Motor neuron (in vitro differentiated cells): ENCODE measurements around the gene RAMACL. TPM values are rescaled to one million over a fixed set of nuclear protein-coding genes. Genes with fewer than 3 reads are reported as not detected.

Source experiments
- ATAC-seq, 8 experiments: fragments of 200-7000 bp; cut with Tn5 transposase; replicated peaks in 6 of 8; 2 replicates each; pipeline ENCODE4 v1.8.0; 2021; ENCODE audit warnings: mild to moderate bottlenecking in 8 of 8, moderate library complexity in 8 of 8
- H3K27ac ChIP-seq, 2 donors: fragments of 250-450 bp; sonication (Bioruptor Pico); 2 replicates each; pipeline ENCODE4 v1.9.0; 2021; ENCODE audit warnings: antibody characterized with exemption in 2 of 2, mild to moderate bottlenecking in 2 of 2, moderate library complexity in 1 of 2
- H3K4me1 ChIP-seq, 2 donors: fragments of 250-450 bp; sonication (Bioruptor Pico); replicated peaks in 1 of 2; 2 replicates each; pipeline ENCODE4 v1.6.1; 2021; ENCODE audit warnings: antibody characterized with exemption in 2 of 2, mild to moderate bottlenecking in 2 of 2, moderate library complexity in 1 of 2
- H3K4me3 ChIP-seq, 5 donors: fragments of 250-450 bp; sonication (Bioruptor Pico); 2 replicates each; pipeline ENCODE4 v1.9.0; 2021; ENCODE audit warnings: antibody characterized with exemption in 5 of 5, mild to moderate bottlenecking in 5 of 5, moderate library complexity in 4 of 5
- WGBS, 10 experiments: fragments of 450-650 bp; shearing (Covaris generic); methylation state at CpG; one replicate each; pipeline ENCODE4 v1.0.0; 2022; 5-methylcytosine and 5-hydroxymethylcytosine counted together
- in situ Hi-C, 9 experiments: fragments of 400-800 bp; cut with MboI; loops; one replicate each; pipeline ENCODE4 v1.15.0; 2021; ENCODE audit warnings: low sequenced_read_pairs in 9 of 9, low pct_unique_long_range_greater_than_20kb in 2 of 9; ENCODE audit not compliant: unreplicated experiment in 9 of 9
- total RNA-seq, 8 experiments: library from RNA; unstranded; fragments of 300-600 nt; gene quantifications; 2 replicates each; pipeline versions ENCODE4 v1.2.3 to v1.2.4, GENCODE V29; 2022

The RAMACL gene
- total RNA-seq, 8 experiments from 2014 or later, result 0.50 to 2.7 (median 1.1) TPM

GRCh38 chr6:166598441-166599138 lies 12.1 kb upstream of the RAMACL start:
- H3K4me1 ChIP-seq, result no peaks in the 10 kb centered on the region
- no peak overlapping the region for H3K4me3 ChIP-seq
- 37 to 97% (median 89%) methylated on average over 4 to 10 of the region's 11 CpGs for WGBS, 10 experiments
- ATAC-seq, result peak in 1 of 8 experiments; percentile 62
- in situ Hi-C loops, result no loop called here
- no peak overlapping the region for H3K27ac ChIP-seq

- in situ Hi-C loops, result no loop called here
- no peak overlapping the region for H3K4me3 ChIP-seq
- 17 to 100% (median 83%) methylated on average over 1 to 10 of the region's 10 CpGs for WGBS, 10 experiments
- no peak for ATAC-seq
- H3K4me1 ChIP-seq, result no peaks in the 10 kb centered on the region
- no peak overlapping the region for H3K27ac ChIP-seq
Observed at GRCh38 chr6:166597711-166598440, 11.4 kb upstream of the RAMACL start.

GRCh38 chr6:166596776-166597507 lies 10.5 kb upstream of the RAMACL start:
- WGBS, 10 experiments, result 82 to 100% (median 96%) methylated on average over 1 to 15 of the region's 15 CpGs
- H3K4me3 ChIP-seq, result no peak overlapping the region
- no peaks in the 10 kb centered on the region for H3K4me1 ChIP-seq
- in situ Hi-C loops, result no loop called here
- no peak for ATAC-seq
- no peak overlapping the region for H3K27ac ChIP-seq

- Histone ChIP-seq H3K27ac (no peak overlapping the region), H3K4me1 (no peaks in the 10 kb centered on the region), H3K4me3 (no peak overlapping the region)
- in situ Hi-C loops, result no loop called here
- peak in 2 of 8 experiments; percentile 24 to 62 for ATAC-seq
- 48 to 100% (median 93%) methylated on average over 2 to 6 of the region's 6 CpGs; no CpG with 5 or more reads in 2 of the 10 experiments for WGBS, 10 experiments
Observed at GRCh38 chr6:166595949-166596348, 9.5 kb upstream of the RAMACL start.

GRCh38 chr6:166595061-166595780 lies 8.7 kb upstream of the RAMACL start:
- peak in 2 of 8 experiments; percentile 44 to 69 for ATAC-seq
- in situ Hi-C loops, result no loop called here
- no peaks in the 10 kb centered on the region for H3K4me1 ChIP-seq
- WGBS, 10 experiments, result 70 to 100% (median 96%) methylated on average over 2 to 11 of the region's 13 CpGs; no CpG with 5 or more reads in 2 of the 10 experiments
- H3K4me3 ChIP-seq, result no peak overlapping the region
- H3K27ac ChIP-seq, result no peak overlapping the region

- in situ Hi-C loops, result no loop called here
- Histone ChIP-seq H3K4me3 (no peak overlapping the region), H3K27ac (no peak overlapping the region), H3K4me1 (peaks cover 2 to 7% of the 10 kb centered on the region in 2 donors)
- ATAC-seq, result peak in 2 of 8 experiments; percentile 55 to 59
- 75 to 100% (median 91%) methylated on average over 1 to 9 of the region's 9 CpGs for WGBS, 10 experiments
Observed at GRCh38 chr6:166592821-166593220, 6.3 kb upstream of the RAMACL start.

- ATAC-seq, result peak in 1 of 8 experiments; percentile 20
- WGBS, 10 experiments, result 85 to 100% (median 93%) methylated on average over 1 to 7 of the region's 7 CpGs; no CpG with 5 or more reads in 3 of the 10 experiments
- H3K4me3 ChIP-seq, result no peak overlapping the region
- no peak overlapping the region for H3K27ac ChIP-seq
- peaks cover 3 to 7% of the 10 kb centered on the region in 2 donors for H3K4me1 ChIP-seq
- in situ Hi-C loops, result no loop called here
Observed at GRCh38 chr6:166591961-166592520, 5.6 kb upstream of the RAMACL start.

- Histone ChIP-seq H3K27ac (no peak overlapping the region), H3K4me3 (no peak overlapping the region), H3K4me1 (peaks cover 3 to 7% of the 10 kb centered on the region in 2 donors)
- 80 to 100% (median 85%) methylated on average over 1 to 4 of the region's 11 CpGs; no CpG with 5 or more reads in 3 of the 10 experiments for WGBS, 10 experiments
- in situ Hi-C loops, result no loop called here
- no peak for ATAC-seq
Observed at GRCh38 chr6:166591026-166591425, 4.5 kb upstream of the RAMACL start.

- in situ Hi-C loops, result no loop called here
- ATAC-seq, result no peak
- WGBS, 10 experiments, result 20 to 100% (median 84%) methylated on average over 1 to 6 of the region's 8 CpGs; no CpG with 5 or more reads in 2 of the 10 experiments
- peaks cover 3 to 9% of the 10 kb centered on the region in 2 donors for H3K4me1 ChIP-seq
- no peak overlapping the region for H3K4me3 ChIP-seq
- no peak overlapping the region for H3K27ac ChIP-seq
Observed at GRCh38 chr6:166589786-166590574, 3.5 kb upstream of the RAMACL start.

- H3K27ac ChIP-seq, result no peak overlapping the region
- 35 to 100% (median 91%) methylated on average over 1 to 4 of the region's 4 CpGs; no CpG with 5 or more reads in 3 of the 10 experiments for WGBS, 10 experiments
- H3K4me1 ChIP-seq, result peaks cover 3 to 9% of the 10 kb centered on the region in 2 donors
- ATAC-seq, result no peak
- in situ Hi-C loops, result no loop called here
- no peak overlapping the region for H3K4me3 ChIP-seq
Observed at GRCh38 chr6:166589337-166589731, 2.9 kb upstream of the RAMACL start.

GRCh38 chr6:166588691-166589336 lies 2.3 kb upstream of the RAMACL start:
- peak in 2 of 8 experiments; percentile 21 to 48 for ATAC-seq
- in situ Hi-C loops, result no loop called here
- H3K4me1 ChIP-seq, result peaks cover 3 to 9% of the 10 kb centered on the region in 2 donors
- no peak overlapping the region for H3K4me3 ChIP-seq
- H3K27ac ChIP-seq, result no peak overlapping the region
- WGBS, 10 experiments, result 39 to 84% (median 64%) methylated on average over 1 to 9 of the region's 11 CpGs; no CpG with 5 or more reads in 2 of the 10 experiments
